ENCODE results near the gene VPS35L. TPM values are rescaled to one million over a fixed set of nuclear protein-coding genes. Genes with fewer than 3 reads are reported as not detected.
"Not testable (repeated sequence)": the region's sequence is repeated elsewhere in the genome, so short reads cannot be mapped to it uniquely, and the experiment has no call there.

The VPS35L gene
- total RNA-seq, 1 experiment from 2014 or later: 5.4 TPM

- Mint-ChIP-seq H3K4me3 (ENCODE audit: unreplicated experiment) (no peak overlapping the region), H3K27me3 (ENCODE audit: insufficient read depth, unreplicated experiment) (no peaks in the 10 kb centered on the region), H3K9me3 (ENCODE audit: unreplicated experiment) (no peaks in the 10 kb centered on the region), H3K36me3 (ENCODE audit: insufficient read depth, unreplicated experiment) (peaks cover 57% of the 10 kb centered on the region), H3K27ac (ENCODE audit: unreplicated experiment) (no peak overlapping the region), H3K4me1 (ENCODE audit: low read depth, unreplicated experiment) (peaks cover 24% of the 10 kb centered on the region)
- CTCF ChIA-PET: no interaction called here
- POLR2A ChIA-PET: no interaction called here
- Histone ChIP-seq H3K9me3 (no peaks in the 10 kb centered on the region), H3K36me3 (ENCODE audit: control insufficient read depth, insufficient read depth, low read length) (peaks cover 2% of the 10 kb centered on the region; the same call in 1 of the 2 replicates), H3K27me3 (replicated peaks; ENCODE audit: control insufficient read depth, insufficient read depth, low read length) (no peaks in the 10 kb centered on the region), H3K4me3 (ENCODE audit: low read depth, low read length) (no peak overlapping the region), H3K4me1 (peaks cover 13% of the 10 kb centered on the region)
- TF ChIP-seq CTCF (IDR thresholded peaks at IDR 0.05; ENCODE audit: insufficient read depth in 1 of 2, low read depth in 1 of 2, low read length in 1 of 2, severe bottlenecking in 1 of 2, unreplicated experiment in 1 of 2): no peak
- no peak for DNase-seq
- BruUV-seq (replicated peaks): no TSS peak
- intact Hi-C loops (cut with micrococcal nuclease; ENCODE audit: unreplicated experiment): loop anchor here (10.0 kb wide), 1 partner anchor 171 kb away; the partner anchor contains the start of gene GPRC5B
Measured at GRCh38 chr16:19713697-19714096, 158.2 kb downstream of the VPS35L start.

GRCh38 chr16:19715566-19715965 lies 160.1 kb downstream of the VPS35L start:
- H3K9me3 ChIP-seq: no peaks in the 10 kb centered on the region
- Mint-ChIP-seq H3K36me3 (ENCODE audit: insufficient read depth, unreplicated experiment) (peaks cover 42% of the 10 kb centered on the region), H3K4me3 (ENCODE audit: unreplicated experiment) (no peak overlapping the region), H3K4me1 (ENCODE audit: low read depth, unreplicated experiment) (peaks cover 18% of the 10 kb centered on the region), H3K27me3 (ENCODE audit: insufficient read depth, unreplicated experiment) (no peaks in the 10 kb centered on the region), H3K27ac (ENCODE audit: unreplicated experiment) (no peak overlapping the region), H3K9me3 (ENCODE audit: unreplicated experiment) (no peaks in the 10 kb centered on the region)
- no peak overlapping the region for H3K4me3 ChIP-seq (ENCODE audit: low read depth, low read length)
- DNase-seq: no peak
- 0 out of 2 replicates have a peak, but pooled peaks cover 2% of the 10 kb centered on the region for H3K36me3 ChIP-seq (ENCODE audit: control insufficient read depth, insufficient read depth, low read length)
- intact Hi-C loops (cut with micrococcal nuclease; ENCODE audit: unreplicated experiment): loop anchor here (10.0 kb wide), 1 partner anchor 169 kb away; the partner anchor contains the start of gene GPRC5B
- no peak for TF ChIP-seq CTCF (IDR thresholded peaks at IDR 0.05; ENCODE audit: insufficient read depth in 1 of 2, low read depth in 1 of 2, low read length in 1 of 2, severe bottlenecking in 1 of 2, unreplicated experiment in 1 of 2)
- BruUV-seq (replicated peaks): no TSS peak
- ChIA-PET POLR2A (no interaction called here), CTCF (no interaction called here)
- H3K4me1 ChIP-seq: peaks cover 17% of the 10 kb centered on the region
- H3K27me3 ChIP-seq (replicated peaks; ENCODE audit: control insufficient read depth, insufficient read depth, low read length): no peaks in the 10 kb centered on the region

GRCh38 chr16:19716183-19716582 lies 160.7 kb downstream of the VPS35L start:
- peak in 1 of 2 experiments; percentile 45 for DNase-seq
- H3K36me3 Mint-ChIP-seq (ENCODE audit: insufficient read depth, unreplicated experiment): peaks cover 41% of the 10 kb centered on the region
- Histone ChIP-seq H3K4me1 (peaks cover 17% of the 10 kb centered on the region), H3K36me3 (ENCODE audit: control insufficient read depth, insufficient read depth, low read length) (0 out of 2 replicates have a peak, but pooled peaks cover 2% of the 10 kb centered on the region), H3K9me3 (no peaks in the 10 kb centered on the region), H3K4me3 (ENCODE audit: low read depth, low read length) (no peak overlapping the region; the same call in 1 of the 2 replicates), H3K27me3 (replicated peaks; ENCODE audit: control insufficient read depth, insufficient read depth, low read length) (no peaks in the 10 kb centered on the region)
- peak overlapping the region; percentile 88 for H3K27ac Mint-ChIP-seq (ENCODE audit: unreplicated experiment)
- no peaks in the 10 kb centered on the region for H3K9me3 Mint-ChIP-seq (ENCODE audit: unreplicated experiment)
- peaks cover 18% of the 10 kb centered on the region for H3K4me1 Mint-ChIP-seq (ENCODE audit: low read depth, unreplicated experiment)
- H3K4me3 Mint-ChIP-seq (ENCODE audit: unreplicated experiment): peak overlapping the region; percentile 91
- no peaks in the 10 kb centered on the region for H3K27me3 Mint-ChIP-seq (ENCODE audit: insufficient read depth, unreplicated experiment)
- CTCF ChIA-PET: no interaction called here
- TF ChIP-seq CTCF (IDR thresholded peaks at IDR 0.05; ENCODE audit: insufficient read depth in 1 of 2, low read depth in 1 of 2, low read length in 1 of 2, severe bottlenecking in 1 of 2, unreplicated experiment in 1 of 2): no peak
- no TSS peak for BruUV-seq (replicated peaks)
- intact Hi-C loops (cut with micrococcal nuclease; ENCODE audit: unreplicated experiment): loop anchor here (2.0 to 10.0 kb wide), 2 partner anchors 33 to 169 kb away; partner anchors contain the start of gene GPRC5B
- POLR2A ChIA-PET: no interaction called here

- peaks cover 36% of the 10 kb centered on the region for H3K36me3 Mint-ChIP-seq (ENCODE audit: insufficient read depth, unreplicated experiment)
- intact Hi-C loops (cut with micrococcal nuclease; ENCODE audit: unreplicated experiment): loop anchor here (2.0 to 10.0 kb wide), 2 partner anchors 32 to 168 kb away; partner anchors contain the start of gene GPRC5B
- H3K9me3 ChIP-seq; H3K9me3 Mint-ChIP-seq (ENCODE audit: unreplicated experiment); CTCF ChIA-PET; H3K27me3 Mint-ChIP-seq (ENCODE audit: insufficient read depth, unreplicated experiment); H3K27me3 ChIP-seq (replicated peaks; ENCODE audit: control insufficient read depth, insufficient read depth, low read length); H3K36me3 ChIP-seq (ENCODE audit: control insufficient read depth, insufficient read depth, low read length); DNase-seq; POLR2A ChIA-PET; BruUV-seq (replicated peaks): not testable (repeated sequence)
- H3K4me3 Mint-ChIP-seq (ENCODE audit: unreplicated experiment): peak overlapping the region; percentile 91
- H3K27ac Mint-ChIP-seq (ENCODE audit: unreplicated experiment): peak overlapping the region; percentile 88
- peaks cover 18% of the 10 kb centered on the region for H3K4me1 Mint-ChIP-seq (ENCODE audit: low read depth, unreplicated experiment)
- Histone ChIP-seq H3K4me3 (ENCODE audit: low read depth, low read length) (peak overlapping the region; percentile 97), H3K4me1 (peaks cover 17% of the 10 kb centered on the region)
Measured at GRCh38 chr16:19716728-19717127, 161.2 kb downstream of the VPS35L start.

Measured in Caco-2 (cell line).